ENCODE results near the gene AS3MT. TPM values are rescaled to one million over a fixed set of nuclear protein-coding genes. Genes with fewer than 3 reads are reported as not detected.

Gene AS3MT
- polyA plus RNA-seq, 1 of the 3 experiments (the other 2 are of a cell fraction): 9.0 TPM

DNA sequence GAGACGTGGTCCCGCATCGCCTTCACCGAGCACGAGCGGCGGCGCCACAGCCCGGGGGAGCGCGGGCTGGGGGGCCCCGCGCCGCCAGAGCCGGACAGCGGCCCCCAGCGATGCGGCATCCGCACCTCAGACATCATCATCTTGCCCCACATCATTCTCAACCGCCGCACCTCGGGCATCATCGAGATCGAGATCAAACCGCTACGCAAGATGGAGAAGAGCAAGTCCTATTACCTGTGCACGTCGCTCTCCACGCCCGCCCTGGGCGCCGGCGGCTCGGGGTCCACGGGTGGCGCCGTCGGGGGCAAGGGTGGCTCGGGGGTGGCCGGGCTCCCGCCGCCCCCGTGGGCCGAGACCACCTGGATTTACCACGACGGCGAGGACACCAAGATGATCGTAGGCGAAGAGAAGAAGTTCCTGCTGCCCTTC is 49.6 kb downstream of the AS3MT start:
- 0% methylated on average over 6 of the region's 49 CpGs for WGBS (ENCODE audit: low lambda C conversion rate)
- peaks cover 13 to 28% of the 10 kb centered on the region in 2 experiments; a peak in 3 of 4 replicates for H3K4me1 ChIP-seq (ENCODE audit: control insufficient read depth in 1 of 2, insufficient read depth in 2 of 2, low read depth in 1 of 2, low read length in 1 of 2)
- peaks cover 3% of the 10 kb centered on the region; the same call in 1 of the 2 replicates for H3K9me3 ChIP-seq
- peak overlapping the region; percentile 88 for H3K4me2 ChIP-seq
- H3K9me2 ChIP-seq: no peaks in the 10 kb centered on the region
- CTCF ChIA-PET: interaction anchor here (1.0 to 8.6 kb wide), 14 partner anchors 10 to 363 kb away, joined by 3 to 264 read pairs (median 5); no protein-coding TSS in a partner anchor
- peak overlapping the region; percentile 75 for H3K9ac ChIP-seq
- H2AFZ ChIP-seq (ENCODE audit: low read depth): peak overlapping the region; percentile 86
- no peak for DNase-seq
- peaks cover 4% of the 10 kb centered on the region for H3F3A ChIP-seq (replicated peaks; ENCODE audit: insufficient read depth)
- H3K27me3 ChIP-seq (ENCODE audit: insufficient read depth): no peaks in the 10 kb centered on the region
- TF ChIP-seq POLR2AphosphoS5 (IDR thresholded peaks at IDR 0.05; ENCODE audit: low read depth, low read length): no peak
- TF ChIP-seq, protein P1, sequence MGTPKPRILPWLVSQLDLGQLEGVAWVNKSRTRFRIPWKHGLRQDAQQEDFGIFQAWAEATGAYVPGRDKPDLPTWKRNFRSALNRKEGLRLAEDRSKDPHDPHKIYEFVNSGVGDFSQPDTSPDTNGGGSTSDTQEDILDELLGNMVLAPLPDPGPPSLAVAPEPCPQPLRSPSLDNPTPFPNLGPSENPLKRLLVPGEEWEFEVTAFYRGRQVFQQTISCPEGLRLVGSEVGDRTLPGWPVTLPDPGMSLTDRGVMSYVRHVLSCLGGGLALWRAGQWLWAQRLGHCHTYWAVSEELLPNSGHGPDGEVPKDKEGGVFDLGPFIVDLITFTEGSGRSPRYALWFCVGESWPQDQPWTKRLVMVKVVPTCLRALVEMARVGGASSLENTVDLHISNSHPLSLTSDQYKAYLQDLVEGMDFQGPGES (IDR thresholded peaks at IDR 0.05; ENCODE audit: low read depth, low read length): no peak
- no peak for TF ChIP-seq ELF1 (IDR thresholded peaks at IDR 0.05)
- TF ChIP-seq CHD2 (IDR thresholded peaks at IDR 0.05; ENCODE audit: low read length, partially characterized antibody): no peak
- TF ChIP-seq RAD21 (IDR thresholded peaks at IDR 0.05; ENCODE audit: low read length): no peak
- no peak for TF ChIP-seq SIN3A (IDR thresholded peaks at IDR 0.05; ENCODE audit: borderline replicate concordance, low read depth, low read length)
- TF ChIP-seq TCF12 (IDR thresholded peaks at IDR 0.05): no peak
- TF ChIP-seq, protein P2, sequence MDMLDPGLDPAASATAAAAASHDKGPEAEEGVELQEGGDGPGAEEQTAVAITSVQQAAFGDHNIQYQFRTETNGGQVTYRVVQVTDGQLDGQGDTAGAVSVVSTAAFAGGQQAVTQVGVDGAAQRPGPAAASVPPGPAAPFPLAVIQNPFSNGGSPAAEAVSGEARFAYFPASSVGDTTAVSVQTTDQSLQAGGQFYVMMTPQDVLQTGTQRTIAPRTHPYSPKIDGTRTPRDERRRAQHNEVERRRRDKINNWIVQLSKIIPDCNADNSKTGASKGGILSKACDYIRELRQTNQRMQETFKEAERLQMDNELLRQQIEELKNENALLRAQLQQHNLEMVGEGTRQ (IDR thresholded peaks at IDR 0.05; ENCODE audit: borderline replicate concordance, low read depth, low read length): no peak
- TF ChIP-seq MXI1 (IDR thresholded peaks at IDR 0.05; ENCODE audit: low read depth, low read length): no peak
- TF ChIP-seq, protein P3, sequence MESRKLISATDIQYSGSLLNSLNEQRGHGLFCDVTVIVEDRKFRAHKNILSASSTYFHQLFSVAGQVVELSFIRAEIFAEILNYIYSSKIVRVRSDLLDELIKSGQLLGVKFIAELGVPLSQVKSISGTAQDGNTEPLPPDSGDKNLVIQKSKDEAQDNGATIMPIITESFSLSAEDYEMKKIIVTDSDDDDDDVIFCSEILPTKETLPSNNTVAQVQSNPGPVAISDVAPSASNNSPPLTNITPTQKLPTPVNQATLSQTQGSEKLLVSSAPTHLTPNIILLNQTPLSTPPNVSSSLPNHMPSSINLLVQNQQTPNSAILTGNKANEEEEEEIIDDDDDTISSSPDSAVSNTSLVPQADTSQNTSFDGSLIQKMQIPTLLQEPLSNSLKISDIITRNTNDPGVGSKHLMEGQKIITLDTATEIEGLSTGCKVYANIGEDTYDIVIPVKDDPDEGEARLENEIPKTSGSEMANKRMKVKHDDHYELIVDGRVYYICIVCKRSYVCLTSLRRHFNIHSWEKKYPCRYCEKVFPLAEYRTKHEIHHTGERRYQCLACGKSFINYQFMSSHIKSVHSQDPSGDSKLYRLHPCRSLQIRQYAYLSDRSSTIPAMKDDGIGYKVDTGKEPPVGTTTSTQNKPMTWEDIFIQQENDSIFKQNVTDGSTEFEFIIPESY (IDR thresholded peaks at IDR 0.05; ENCODE audit: borderline replicate concordance, low read depth): no peak
- TF ChIP-seq, protein P4, sequence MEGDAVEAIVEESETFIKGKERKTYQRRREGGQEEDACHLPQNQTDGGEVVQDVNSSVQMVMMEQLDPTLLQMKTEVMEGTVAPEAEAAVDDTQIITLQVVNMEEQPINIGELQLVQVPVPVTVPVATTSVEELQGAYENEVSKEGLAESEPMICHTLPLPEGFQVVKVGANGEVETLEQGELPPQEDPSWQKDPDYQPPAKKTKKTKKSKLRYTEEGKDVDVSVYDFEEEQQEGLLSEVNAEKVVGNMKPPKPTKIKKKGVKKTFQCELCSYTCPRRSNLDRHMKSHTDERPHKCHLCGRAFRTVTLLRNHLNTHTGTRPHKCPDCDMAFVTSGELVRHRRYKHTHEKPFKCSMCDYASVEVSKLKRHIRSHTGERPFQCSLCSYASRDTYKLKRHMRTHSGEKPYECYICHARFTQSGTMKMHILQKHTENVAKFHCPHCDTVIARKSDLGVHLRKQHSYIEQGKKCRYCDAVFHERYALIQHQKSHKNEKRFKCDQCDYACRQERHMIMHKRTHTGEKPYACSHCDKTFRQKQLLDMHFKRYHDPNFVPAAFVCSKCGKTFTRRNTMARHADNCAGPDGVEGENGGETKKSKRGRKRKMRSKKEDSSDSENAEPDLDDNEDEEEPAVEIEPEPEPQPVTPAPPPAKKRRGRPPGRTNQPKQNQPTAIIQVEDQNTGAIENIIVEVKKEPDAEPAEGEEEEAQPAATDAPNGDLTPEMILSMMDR (IDR thresholded peaks at IDR 0.05): no peak; the same call in 1 of the 2 replicates
- TF ChIP-seq NFIC (IDR thresholded peaks at IDR 0.05; ENCODE audit: borderline replicate concordance): no peak
- H3K4me3 ChIP-seq (ENCODE audit: low read depth in 2 of 2, low read length in 1 of 2): peak overlapping the region; percentile 97 to 99
- no peaks in the 10 kb centered on the region for H4K20me1 ChIP-seq (ENCODE audit: insufficient read depth)
- no peaks in the 10 kb centered on the region for H3K36me3 ChIP-seq (replicated peaks in 1 of 2; ENCODE audit: control insufficient read depth in 1 of 2, insufficient read depth in 2 of 2, low read length in 1 of 2)
- POLR2A ChIA-PET: interaction anchor here (1.7 kb wide), 1 partner anchor 148 kb away, joined by 6 read pairs; no protein-coding TSS in a partner anchor
- peak overlapping the region; percentile 76 to 89; a peak in 3 of 4 replicates for H3K27ac ChIP-seq (ENCODE audit: low read depth in 2 of 2, low read length in 1 of 2)
- no peaks in the 10 kb centered on the region for H3K79me2 ChIP-seq (ENCODE audit: insufficient read depth)

All from SK-N-SH (cell line).